Measurements from ENCODE around the gene BZW1.

The BZW1 gene

GRCh38 chr2:200873560-200873959 lies 61.9 kb downstream of the BZW1 start:
- DNase-seq (ENCODE audit: low spot score) = no peak

Small RNA genes within 50 kb of the gene (small RNA-seq; reads per million reads assigned to genes)
- gene RF00019 (0 reads per million in 2 experiments), gene RNA5SP115 (0 to 0.08 reads per million in 2 experiments), gene RNU1-133P (0.05 to 0.13 reads per million in 2 experiments), gene RNU6-31P (0.16 to 0.75 reads per million in 2 experiments)

Measured in SK-N-DZ (cell line).